Dendritic cell treated with granulocyte-macrophage colony-stimulating factor and Interleukin-4, amounts not matched to agents 40 ng/mL and 50 ng/mL, for 4 days (primary cell): Measurements from ENCODE around the gene CLTCL1.

ENCODE experiments used
- H3K27ac Mint-ChIP-seq: one replicate; pipeline ENCODE4 v1.8.0; 2022; ENCODE audit warnings: mild to moderate bottlenecking, mixed read lengths
- H3K27me3 Mint-ChIP-seq: one replicate; pipeline ENCODE4 v1.8.0; 2022; ENCODE audit warnings: mild to moderate bottlenecking, mixed read lengths
- H3K36me3 Mint-ChIP-seq: one replicate; pipeline ENCODE4 v1.8.0; 2022; ENCODE audit warnings: low read depth, mixed read lengths
- H3K4me1 Mint-ChIP-seq: one replicate; pipeline ENCODE4 v1.8.0; 2022; ENCODE audit warnings: low read depth, mixed read lengths
- H3K4me3 Mint-ChIP-seq: one replicate; pipeline ENCODE4 v1.8.0; 2022; ENCODE audit warnings: mild to moderate bottlenecking, moderate library complexity, mixed read lengths
- H3K9me3 Mint-ChIP-seq: one replicate; pipeline ENCODE4 v1.8.0; 2022; ENCODE audit warnings: mixed read lengths
- intact Hi-C: fragments of 100-400 bp; cut with micrococcal nuclease; formaldehyde crosslinking; loops from one replicate; pipeline ENCODE4 v1.15.0; 2022

Gene CLTCL1

GRCh38 chr22:19137384-19138216 lies 153.9 kb downstream of the CLTCL1 start:
- Mint-ChIP-seq H3K9me3 (no peaks in the 10 kb centered on the region), H3K4me1 (peaks cover 5% of the 10 kb centered on the region), H3K4me3 (no peak overlapping the region), H3K27me3 (no peaks in the 10 kb centered on the region), H3K36me3 (peaks cover 98% of the 10 kb centered on the region), H3K27ac (no peak overlapping the region)
- intact Hi-C loops: no loop called here

- Mint-ChIP-seq H3K4me1 (peaks cover 5% of the 10 kb centered on the region), H3K9me3 (no peaks in the 10 kb centered on the region), H3K36me3 (peaks cover 98% of the 10 kb centered on the region), H3K4me3 (no peak overlapping the region), H3K27ac (no peak overlapping the region), H3K27me3 (no peaks in the 10 kb centered on the region)
- intact Hi-C loops: no loop called here
These were observed 154.6 kb downstream of the CLTCL1 start for GRCh38 chr22:19136915-19137314.

GRCh38 chr22:19134874-19135273 lies 156.6 kb downstream of the CLTCL1 start:
- H3K36me3 Mint-ChIP-seq: peaks cover 86% of the 10 kb centered on the region
- no peaks in the 10 kb centered on the region for H3K9me3 Mint-ChIP-seq
- no peaks in the 10 kb centered on the region for H3K27me3 Mint-ChIP-seq
- no peak overlapping the region for H3K27ac Mint-ChIP-seq
- intact Hi-C loops: no loop called here
- H3K4me3 Mint-ChIP-seq: no peak overlapping the region
- peaks cover 5% of the 10 kb centered on the region for H3K4me1 Mint-ChIP-seq

- Mint-ChIP-seq H3K4me1 (peaks cover 5% of the 10 kb centered on the region), H3K27ac (no peak overlapping the region), H3K4me3 (no peak overlapping the region), H3K36me3 (peaks cover 81% of the 10 kb centered on the region), H3K27me3 (no peaks in the 10 kb centered on the region), H3K9me3 (no peaks in the 10 kb centered on the region)
- intact Hi-C loops: no loop called here
These were observed 157.2 kb downstream of the CLTCL1 start for GRCh38 chr22:19134176-19134831.

- Mint-ChIP-seq H3K4me3 (no peak overlapping the region), H3K9me3 (no peaks in the 10 kb centered on the region), H3K4me1 (peaks cover 5% of the 10 kb centered on the region), H3K27me3 (no peaks in the 10 kb centered on the region), H3K27ac (no peak overlapping the region), H3K36me3 (peaks cover 73% of the 10 kb centered on the region)
- intact Hi-C loops: no loop called here
These were observed 158.0 kb downstream of the CLTCL1 start for GRCh38 chr22:19133561-19133960.

- H3K4me3 Mint-ChIP-seq: no peak overlapping the region
- peaks cover 5% of the 10 kb centered on the region for H3K4me1 Mint-ChIP-seq
- no peaks in the 10 kb centered on the region for H3K27me3 Mint-ChIP-seq
- no peak overlapping the region for H3K27ac Mint-ChIP-seq
- no peaks in the 10 kb centered on the region for H3K9me3 Mint-ChIP-seq
- intact Hi-C loops: no loop called here
- H3K36me3 Mint-ChIP-seq: peaks cover 66% of the 10 kb centered on the region
These were observed 158.7 kb downstream of the CLTCL1 start for GRCh38 chr22:19132693-19133400.

GRCh38 chr22:19132153-19132552 lies 159.4 kb downstream of the CLTCL1 start:
- H3K27ac Mint-ChIP-seq: no peak overlapping the region
- intact Hi-C loops: no loop called here
- peaks cover 5% of the 10 kb centered on the region for H3K4me1 Mint-ChIP-seq
- no peaks in the 10 kb centered on the region for H3K9me3 Mint-ChIP-seq
- H3K36me3 Mint-ChIP-seq: peaks cover 59% of the 10 kb centered on the region
- no peak overlapping the region for H3K4me3 Mint-ChIP-seq
- no peaks in the 10 kb centered on the region for H3K27me3 Mint-ChIP-seq

- H3K27me3 Mint-ChIP-seq: no peaks in the 10 kb centered on the region
These were observed 159.9 kb downstream of the CLTCL1 start for GRCh38 chr22:19131685-19132015.

GRCh38 chr22:19130959-19131684 lies 160.4 kb downstream of the CLTCL1 start, which contains the start of gene TSSK2:
TSSK2 (plus strand) TSS chr22:19131308; CDS start chr22:19131400, 92 bp downstream.
- H3K4me1 Mint-ChIP-seq: peaks cover 5% of the 10 kb centered on the region
- H3K27ac Mint-ChIP-seq: no peak within 1 kb of the TSS
- no peak within 1 kb of the TSS for H3K4me3 Mint-ChIP-seq

More at GRCh38 chr22:19131685-19132015, 159.9 kb downstream of the CLTCL1 start:
- Mint-ChIP-seq H3K36me3 (peaks cover 54% of the 10 kb centered on the region), H3K4me3 (no peak overlapping the region), H3K9me3 (no peaks in the 10 kb centered on the region), H3K27ac (no peak overlapping the region), H3K4me1 (peaks cover 5% of the 10 kb centered on the region)
- intact Hi-C loops: no loop called here

GRCh38 chr22:19129871-19130270 lies 161.6 kb downstream of the CLTCL1 start:
- Mint-ChIP-seq H3K27ac (no peak overlapping the region), H3K4me1 (peaks cover 5% of the 10 kb centered on the region)
- intact Hi-C loops: no loop called here

More at GRCh38 chr22:19130959-19131684, 160.4 kb downstream of the CLTCL1 start, which contains the start of gene TSSK2:
- Mint-ChIP-seq H3K27me3 (no peaks in the 10 kb centered on the region), H3K9me3 (no peaks in the 10 kb centered on the region), H3K36me3 (peaks cover 49% of the 10 kb centered on the region)
- intact Hi-C loops: no loop called here

More at GRCh38 chr22:19129871-19130270, 161.6 kb downstream of the CLTCL1 start:
- Mint-ChIP-seq H3K9me3 (no peaks in the 10 kb centered on the region), H3K4me3 (no peak overlapping the region), H3K36me3 (peaks cover 38% of the 10 kb centered on the region), H3K27me3 (no peaks in the 10 kb centered on the region)
